ENCODE results near the gene WWOX. TPM values are rescaled to one million over a fixed set of nuclear protein-coding genes. Genes with fewer than 3 reads are reported as not detected.

Gene WWOX
- total RNA-seq, 1 experiment from 2014 or later: 13.0 TPM

DNA sequence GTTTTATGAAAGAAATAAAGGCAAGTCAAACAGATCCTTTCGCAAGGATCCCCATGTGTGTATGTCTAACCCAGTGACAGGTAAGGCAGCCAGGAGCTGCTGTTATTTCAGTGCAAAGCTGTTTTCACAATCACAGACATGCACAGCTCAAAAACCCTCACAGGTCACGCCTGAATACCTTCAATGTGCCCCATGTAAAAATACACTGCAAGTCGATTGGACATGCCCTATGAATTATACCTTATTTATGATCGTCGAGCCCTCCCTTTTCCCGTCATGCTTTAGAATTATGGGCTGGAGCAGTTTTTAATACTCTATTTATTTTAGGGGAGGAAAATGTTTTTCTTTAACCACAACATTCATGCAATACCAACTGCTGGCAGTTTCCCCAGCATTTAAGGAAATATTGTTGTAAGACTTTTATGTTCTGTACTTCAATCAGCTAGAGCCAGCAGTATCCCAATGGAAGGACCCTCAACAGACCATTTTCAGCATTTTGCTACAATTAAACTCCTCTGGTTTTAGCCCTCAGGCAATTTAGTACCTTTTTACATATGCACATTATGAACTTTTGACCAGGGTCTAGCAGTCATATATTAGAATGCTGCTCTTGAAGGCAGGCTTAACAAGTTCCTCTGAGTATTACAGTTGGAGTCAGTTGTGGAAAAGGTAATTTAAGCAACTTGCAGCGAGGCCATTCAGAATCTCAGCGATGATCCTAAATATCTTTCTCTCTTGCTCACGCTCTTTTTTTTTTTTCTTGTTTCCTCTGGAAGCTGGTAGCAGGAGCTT is 362.2 kb downstream of the WWOX start:
- no peak for DNase-seq (ENCODE audit: low read depth)

DNA sequence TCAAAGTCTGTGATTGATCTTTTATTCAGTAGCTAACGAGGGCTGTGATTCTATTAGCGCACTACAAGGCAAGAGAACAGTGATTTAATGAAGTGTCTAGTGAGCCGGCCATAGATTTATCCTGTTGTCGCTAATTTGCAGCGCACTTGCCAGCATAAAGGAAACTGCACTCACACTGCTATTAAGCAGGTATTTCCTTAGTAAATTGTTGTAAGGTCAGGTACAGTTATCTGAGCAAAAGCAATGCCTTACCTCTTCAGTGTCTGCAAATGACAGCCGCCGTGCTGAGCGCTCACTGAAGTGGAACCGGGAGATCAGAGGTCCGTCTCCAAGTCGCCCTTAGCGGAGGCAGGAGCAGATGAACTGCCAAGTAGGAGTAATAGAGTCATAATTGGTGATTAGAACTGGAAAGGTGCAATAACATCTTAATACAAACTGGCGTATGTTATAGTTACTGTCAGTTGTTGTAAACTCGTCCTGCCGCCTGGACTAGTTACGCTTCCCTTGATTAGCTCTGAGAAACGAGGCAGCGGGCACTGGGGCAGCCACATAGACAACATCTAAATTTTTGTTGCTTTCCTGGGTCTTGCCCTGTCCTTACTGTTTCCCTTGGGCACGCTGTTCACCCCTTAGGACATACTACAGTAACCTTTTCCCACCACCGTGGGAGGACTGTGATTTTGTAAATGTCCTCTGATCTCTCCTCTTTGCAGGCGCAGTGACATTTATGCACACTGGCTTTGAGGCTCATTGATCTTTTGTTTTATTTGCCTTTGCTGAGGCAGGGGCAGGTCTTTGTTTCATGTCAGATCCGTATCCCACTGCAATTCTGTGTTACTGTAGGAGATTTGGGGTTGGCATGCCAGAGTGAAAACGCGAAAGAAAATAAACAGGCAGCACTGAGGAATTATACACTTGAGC is 363.1 kb downstream of the WWOX start:
- DNase-seq (ENCODE audit: low read depth): no peak

DNA sequence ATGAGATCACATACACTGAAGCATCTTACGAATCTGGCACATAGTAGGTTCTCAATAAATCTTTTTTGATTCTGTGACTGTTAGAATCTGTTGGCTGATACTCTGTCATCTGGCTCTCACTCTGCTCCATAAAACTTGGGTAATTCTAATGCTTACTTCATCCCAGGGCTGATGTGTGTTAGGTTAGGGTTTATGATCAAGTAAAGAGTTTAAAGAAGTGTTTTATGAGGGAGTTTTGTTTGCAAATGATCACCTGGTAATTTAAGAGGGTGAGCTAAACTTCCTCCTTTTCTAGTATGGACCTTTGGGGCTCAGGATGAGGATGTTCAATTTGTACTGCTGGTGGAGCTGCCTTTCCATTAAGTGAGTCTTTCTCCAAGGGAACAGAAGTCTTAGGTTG is 364.1 kb downstream of the WWOX start:
- DNase-seq (ENCODE audit: low read depth): no peak

DNA sequence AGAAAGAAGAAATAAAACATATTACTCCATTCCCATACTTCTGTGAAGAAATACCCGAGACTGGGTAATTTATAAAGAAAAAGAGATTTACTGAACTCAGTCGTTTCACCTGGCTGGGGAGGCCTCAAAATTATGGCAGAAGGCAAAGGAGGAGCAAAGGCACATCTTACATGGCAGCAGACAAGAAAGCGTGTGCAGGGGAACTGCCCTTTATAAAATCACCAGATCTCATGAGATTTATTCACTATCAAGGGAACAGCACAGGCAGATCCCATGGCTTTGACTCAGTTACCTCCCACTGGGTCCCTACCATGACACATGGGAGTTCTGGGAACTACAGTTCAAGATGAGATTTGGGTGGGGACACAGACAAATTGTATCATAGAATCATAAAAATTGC is 365.4 kb downstream of the WWOX start:
- DNase-seq (ENCODE audit: low read depth): no peak

DNA sequence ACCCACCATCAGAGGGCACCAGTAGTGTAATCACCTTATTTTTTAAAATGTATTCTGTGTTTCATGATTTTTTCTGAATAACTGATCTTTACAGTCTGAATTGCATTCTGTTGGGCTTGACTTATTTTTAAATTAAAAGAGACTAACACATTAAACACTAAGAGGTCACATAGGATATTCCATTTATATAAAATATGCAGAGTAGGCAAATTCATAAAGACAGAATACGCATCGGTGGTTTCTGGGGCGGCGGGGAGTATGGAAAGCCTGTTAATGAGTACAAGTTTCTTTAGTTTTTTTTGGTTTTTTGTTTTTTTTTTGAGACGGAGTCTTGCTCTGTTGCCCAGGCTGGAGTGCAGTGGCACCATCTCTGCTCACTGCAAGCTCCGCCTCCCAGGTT is 366.3 kb downstream of the WWOX start:
- DNase-seq (ENCODE audit: low read depth): no peak

DNA sequence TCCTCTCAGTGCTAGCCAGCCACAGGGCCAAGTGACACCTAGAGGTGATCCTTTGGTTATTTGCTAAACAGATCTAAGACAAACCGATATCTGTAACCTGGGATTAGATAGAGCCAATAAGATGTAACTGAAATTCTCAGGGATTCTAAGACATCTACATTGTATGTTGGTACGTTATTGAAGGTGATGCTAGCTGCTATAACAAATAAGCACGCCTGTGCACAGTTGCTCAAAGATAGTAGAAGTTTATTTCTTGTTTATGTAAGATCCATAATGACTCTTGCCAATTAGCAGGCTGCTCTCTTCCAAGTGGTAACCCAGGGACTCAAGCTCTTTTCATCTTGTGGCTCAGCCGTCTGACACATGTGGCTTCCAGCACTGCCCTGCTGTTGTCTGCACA is 370.3 kb downstream of the WWOX start:
- no peak for DNase-seq (ENCODE audit: low read depth)

DNA sequence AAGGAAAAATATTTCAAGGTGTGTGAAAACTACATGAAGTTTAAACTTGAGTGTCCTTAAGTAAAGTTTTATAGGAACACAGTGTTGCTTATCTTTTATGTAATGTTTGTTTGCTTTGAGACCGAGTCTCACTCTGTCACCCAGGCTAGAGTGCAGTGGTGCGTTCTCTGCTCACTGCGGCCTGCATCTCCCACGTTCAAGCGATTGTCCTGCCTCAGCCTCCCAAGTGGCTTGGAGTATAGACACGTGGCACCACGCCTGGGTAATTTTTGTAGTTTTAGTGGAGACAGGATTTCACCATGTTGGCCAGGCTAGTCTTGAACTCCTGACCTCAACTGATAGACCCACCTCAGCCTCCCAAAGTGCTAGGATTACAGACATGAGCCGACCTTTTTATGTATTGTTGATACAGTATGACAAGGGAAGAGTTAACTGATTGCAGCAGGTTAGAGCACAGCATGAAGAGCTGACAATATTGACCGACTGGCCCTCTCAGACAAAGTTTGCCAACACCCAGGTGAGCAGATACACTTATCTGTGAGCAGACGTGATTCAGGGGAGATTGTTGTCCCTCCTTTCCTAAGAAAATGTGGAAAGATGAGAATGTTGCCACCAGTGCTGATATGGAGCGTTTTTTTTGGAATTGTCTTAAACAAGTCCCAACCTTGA is 373.7 kb downstream of the WWOX start:
- DNase-seq (ENCODE audit: low read depth): no peak

DNA sequence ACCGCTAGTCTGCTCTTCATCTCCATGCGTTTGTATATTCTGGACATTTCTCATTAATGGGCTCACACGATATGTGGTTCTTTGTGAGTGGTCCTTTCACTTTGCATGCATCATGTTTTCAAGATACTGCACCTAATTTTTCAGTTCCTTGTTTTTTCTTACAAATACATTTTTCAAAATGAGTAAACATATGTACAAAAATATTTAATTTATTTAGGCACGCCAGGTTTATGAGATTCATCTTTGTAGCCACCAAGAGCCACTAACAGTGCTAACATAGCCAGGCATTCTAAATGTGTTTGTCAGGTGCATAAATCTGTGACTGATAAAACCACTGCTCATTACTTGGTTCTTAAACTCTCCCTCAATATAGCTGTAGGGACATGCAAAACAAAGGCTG is 375.3 kb downstream of the WWOX start:
- no peak for DNase-seq (ENCODE audit: low read depth)

DNA sequence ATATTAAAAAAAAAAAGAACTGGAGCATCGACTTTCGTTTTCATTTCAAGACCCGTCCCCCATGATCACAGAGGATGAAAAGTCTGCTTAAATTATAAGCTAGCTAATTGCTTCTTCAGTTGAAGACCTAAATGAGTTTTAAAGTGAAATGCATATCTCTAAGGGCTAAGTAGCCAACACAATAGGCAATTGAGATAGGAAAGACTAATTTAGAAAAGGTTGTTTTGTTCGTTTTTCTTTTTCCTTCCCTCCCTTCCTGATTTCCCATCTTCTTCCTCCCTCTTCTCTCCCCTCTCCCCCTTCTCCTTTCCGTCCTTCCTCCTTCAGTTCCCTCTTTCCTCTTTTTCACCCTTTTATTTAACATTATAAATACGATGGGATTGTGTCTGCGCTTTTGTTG is 377.2 kb downstream of the WWOX start:
- no peak for DNase-seq (ENCODE audit: low read depth)

DNA sequence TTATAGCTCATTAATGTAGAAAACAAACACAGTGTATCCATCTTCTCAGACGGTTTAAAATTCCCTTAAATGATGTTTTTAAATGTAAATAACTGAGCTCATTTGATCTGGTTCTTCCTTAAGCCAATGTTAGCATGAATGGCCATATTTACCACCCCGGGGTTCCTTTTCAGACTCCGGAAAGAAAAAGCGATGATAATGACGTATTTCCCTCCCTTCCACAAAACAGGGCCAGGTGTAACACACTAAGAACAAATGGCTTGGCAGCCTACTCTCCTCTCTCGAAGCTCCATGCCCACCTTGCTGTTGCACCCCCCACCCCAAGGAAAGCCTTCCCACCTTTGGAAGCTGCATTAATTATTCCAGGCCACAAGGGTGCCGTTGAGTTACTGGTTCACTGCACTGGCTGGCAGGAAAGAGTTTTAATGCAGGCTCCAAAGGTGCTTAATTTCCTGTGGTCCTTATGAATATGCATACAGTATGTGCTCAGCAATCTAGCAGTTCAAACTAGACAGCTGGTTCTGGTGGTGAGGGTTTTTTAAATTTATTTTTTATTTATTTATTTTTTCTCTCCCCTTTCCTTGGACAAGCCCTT is 378.9 kb downstream of the WWOX start:
- DNase-seq (ENCODE audit: low read depth): no peak

DNA sequence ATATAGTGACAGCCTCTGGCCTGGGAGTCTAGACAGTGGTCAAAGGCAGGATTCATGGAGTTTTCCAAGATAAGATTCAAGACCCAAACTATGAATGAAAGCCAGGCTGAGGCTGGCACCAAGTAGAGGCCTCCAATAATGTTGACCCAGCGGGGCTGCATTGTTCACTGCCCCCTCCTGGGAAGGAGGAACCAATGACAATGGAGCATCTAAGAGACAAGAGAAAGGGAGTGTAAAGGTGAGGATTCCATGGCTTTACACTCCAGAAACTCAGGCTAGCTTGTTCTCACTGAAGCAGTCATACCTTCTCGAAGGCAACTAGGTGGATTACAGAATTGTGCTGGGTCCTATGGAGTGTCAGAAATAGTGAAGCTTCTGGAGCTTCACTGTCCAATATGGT is 380.3 kb downstream of the WWOX start:
- no peak for DNase-seq (ENCODE audit: low read depth)

DNA sequence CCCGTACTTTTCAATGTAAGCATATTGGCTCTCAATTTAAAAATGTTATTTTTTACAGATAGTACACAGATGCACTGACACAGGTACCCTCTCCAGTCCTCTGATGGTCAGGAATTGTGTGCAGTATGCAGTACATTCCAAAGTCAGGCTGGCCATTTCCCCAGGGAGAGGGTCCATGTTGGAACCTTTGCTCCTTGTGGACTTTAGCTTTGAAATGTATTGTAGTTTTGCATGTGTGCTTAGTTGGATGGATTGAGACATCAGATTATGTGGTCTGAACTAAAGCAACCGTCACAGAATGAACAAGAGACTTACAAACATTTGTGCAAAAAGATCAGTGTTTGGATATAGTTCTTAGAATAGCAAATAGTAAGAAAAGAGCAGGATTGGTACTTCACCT is 381.1 kb downstream of the WWOX start:
- DNase-seq (ENCODE audit: low read depth): no peak

DNA sequence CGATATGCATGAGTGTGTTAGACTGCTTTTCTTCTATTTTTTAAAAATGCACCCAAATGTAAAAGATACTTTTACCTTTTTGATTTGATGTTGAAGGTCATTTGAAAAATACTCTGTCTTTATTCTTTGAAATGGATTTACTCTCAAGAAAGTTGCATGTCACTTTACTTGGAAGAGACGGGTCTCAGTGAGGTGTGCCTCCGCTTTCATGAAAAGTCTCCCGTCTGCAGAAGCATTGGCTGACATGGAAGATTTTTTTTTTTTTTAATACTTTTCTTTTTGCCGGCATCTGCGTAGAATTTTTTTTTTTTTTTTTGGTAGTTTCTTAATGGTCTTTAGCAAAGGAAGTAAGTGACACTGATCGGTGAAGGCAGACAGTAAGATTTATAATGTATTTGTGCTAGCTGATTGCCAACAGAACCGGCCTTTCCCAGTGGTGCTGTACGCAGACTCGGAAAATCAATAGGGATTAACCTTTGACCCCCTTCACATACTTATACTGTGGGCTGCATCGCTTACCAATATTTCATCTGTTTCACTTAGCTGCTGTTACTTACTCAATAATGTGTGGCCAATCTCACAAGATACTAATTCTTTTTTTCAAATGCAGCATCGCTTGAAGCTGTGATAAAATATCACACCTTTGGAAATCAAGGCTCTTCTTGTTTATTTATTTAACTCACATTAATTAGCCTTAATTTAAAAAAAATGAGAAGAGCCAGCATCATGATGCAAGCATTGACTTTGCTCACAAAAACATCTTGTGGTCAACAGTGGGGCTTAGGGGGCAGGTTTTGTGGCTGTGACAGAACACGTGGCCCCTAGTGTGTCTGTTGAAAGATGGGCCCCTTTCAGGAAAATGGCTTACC is 383.9 kb downstream of the WWOX start:
- DNase-seq (ENCODE audit: low read depth): no peak

DNA sequence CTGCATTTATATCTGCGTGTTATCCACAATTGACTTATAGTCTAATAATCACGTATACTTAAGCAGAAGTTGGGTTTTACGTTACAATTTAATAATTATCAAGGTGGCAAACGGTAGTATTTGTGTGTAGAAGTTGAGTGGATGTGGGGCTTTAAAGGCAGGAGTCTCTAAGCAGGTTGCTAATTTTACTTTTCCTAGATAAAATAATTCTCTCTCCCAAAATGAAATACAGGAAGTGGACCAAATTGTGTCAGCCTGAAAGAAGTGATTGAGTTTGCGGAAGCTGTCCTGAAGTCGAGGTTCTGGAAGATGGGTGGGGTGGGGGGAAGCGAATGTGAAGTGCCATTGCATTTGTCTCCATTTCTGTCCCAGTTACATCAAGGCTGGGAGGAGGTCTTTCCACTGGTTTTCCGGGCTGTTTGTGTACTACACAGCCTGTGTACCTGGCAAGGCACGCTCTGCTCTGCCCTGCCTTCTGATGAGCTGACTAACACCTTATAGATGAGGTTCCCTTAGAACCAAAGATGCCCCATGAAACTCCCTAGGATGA is 385.1 kb downstream of the WWOX start:
- no peak for DNase-seq (ENCODE audit: low read depth)

DNA sequence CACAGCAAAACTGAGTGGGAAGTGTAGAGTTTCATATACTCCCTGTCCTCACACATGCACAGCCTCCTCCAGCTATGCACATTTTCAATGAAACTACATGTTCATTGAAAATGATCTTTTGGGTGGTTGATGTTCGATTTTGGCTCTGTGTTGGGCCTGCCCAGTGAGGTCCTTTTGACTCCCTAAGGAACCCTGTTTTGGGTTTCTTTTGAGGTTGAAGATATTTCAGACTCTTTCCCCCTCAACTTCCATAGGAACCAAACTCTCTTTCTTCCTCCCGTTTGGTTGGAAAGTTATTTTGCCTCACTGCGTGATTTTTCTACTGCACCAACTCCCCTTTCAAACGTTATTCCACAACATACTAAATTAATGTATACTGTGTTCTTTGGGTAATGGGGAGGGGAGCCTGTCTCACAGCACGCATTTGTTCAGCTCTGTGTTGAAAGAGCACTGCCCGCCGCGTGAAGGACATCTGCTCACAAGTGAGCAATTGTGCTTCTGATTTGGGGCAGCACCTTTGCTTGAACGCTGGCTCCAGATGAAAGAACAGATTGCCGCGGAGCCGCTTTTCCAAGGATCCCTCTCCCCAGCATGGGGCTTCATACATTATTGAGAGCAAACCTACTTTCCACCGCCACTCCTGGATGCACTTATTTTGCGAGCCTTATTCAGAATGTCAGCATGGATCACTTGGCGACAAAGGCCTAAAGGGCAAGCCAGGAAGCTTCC is 385.9 kb downstream of the WWOX start:
- no peak for DNase-seq (ENCODE audit: low read depth)

DNA sequence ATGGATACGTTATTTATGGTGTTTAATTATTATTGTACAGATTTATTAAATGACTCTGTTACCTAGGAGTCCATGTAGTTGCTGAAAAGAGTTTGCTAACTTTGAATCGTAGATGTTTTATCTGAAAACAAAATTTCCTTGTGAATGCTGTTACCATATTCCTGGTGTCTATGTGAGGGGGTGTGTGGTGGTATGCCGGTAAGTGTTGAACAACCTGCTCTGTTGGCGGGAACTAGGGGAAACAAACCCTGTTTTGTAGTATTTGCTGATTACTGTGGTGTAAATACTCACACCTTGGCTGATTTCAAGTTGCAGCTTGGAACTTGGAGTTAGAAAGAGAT is 386.4 kb downstream of the WWOX start:
- no peak for DNase-seq (ENCODE audit: low read depth)

DNA sequence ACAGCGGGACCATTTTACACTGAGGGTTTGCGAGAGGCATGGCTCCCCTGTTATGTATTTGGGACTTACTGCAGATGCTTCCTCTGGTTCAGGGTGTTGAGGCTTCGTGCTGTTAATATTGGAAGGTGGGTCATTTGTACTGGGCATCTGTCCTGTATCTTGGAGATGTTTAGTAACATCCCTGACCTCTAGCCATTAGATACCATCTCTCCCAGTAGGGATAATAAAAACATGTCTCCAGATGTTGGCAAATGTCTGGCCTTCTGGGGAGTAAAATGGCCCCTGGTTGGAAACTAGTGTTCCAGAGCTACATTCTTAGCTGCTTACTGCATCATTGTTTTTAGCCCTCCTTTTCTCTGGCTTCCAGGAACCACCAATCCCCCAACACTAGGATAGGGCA is 388.0 kb downstream of the WWOX start:
- no peak for DNase-seq (ENCODE audit: low read depth)

DNA sequence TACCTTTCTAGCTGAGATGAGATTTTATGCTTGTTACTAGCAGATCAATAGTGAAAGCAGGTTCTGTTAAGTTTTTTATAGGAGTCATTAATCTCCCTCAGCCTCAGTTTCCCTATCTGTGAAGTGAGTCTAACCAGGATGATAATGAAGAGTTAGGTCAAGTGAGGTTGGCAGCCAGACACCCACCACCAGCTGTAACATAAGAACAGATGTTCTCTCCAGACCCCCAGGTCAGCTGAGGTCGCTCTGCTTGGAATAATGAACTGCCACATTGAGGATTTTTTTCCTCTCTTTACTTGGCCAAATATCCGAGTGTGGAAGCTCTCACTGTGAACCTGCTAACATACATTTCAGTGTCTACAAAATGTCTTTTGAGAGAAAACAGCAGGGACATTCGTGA is 389.6 kb downstream of the WWOX start:
- DNase-seq (ENCODE audit: low read depth): no peak

DNA sequence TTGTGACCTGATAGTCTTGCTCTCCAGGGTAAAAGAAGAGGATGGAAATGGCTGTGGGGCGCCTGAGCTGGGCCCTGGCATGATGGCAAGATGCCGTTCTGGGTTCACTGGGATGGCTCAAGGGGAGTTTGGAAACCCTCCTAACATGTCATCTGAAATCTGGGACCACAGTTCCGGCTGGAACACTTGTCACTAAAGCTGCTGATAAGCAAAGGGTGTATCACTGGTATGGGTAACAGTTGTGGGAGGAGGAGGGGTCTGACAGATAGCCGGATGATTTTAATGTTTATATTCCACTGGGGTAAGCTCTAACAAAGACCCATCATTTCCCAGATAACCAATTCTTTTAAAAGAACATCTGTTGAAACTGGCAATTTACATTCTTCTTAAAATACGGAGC is 390.2 kb downstream of the WWOX start:
- DNase-seq (ENCODE audit: low read depth): no peak

DNA sequence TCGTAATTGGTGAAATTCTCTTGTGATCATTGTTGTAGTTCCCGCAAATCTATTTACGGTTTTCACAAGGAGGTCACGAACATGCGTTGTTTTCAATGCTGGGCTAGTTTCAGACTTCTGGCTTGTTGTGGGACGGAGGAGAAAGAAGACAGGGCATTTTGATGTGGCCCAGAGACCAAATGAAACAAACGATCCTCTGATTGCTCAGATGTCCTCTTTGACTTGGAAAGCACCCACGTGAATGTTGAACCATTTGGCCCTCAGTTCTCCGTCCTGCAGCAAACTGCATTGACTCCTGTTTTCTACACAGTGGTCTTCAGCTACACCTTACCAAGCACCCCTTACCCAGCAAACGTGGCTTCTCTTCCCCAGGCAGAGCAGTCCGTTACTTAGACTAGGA is 391.0 kb downstream of the WWOX start:
- no peak for DNase-seq (ENCODE audit: low read depth)

Measured in LHCN-M2 (cell line).